Vagina (tissue), 2 donors: ENCODE results near the gene GCM1. TPM values are rescaled to one million over a fixed set of nuclear protein-coding genes. Genes with fewer than 3 reads are reported as not detected.

Experiments used
- DNase-seq, 2 donors: peaks; one replicate each; pipeline ENCODE4 v3.0.0-alpha.2; 2017; ENCODE audit errors: extremely low spot score in 2 of 2
- H3K27ac ChIP-seq: fragments of 200-600 bp; sonication (generic); one replicate; pipeline ENCODE4 v1.5.1; 2019
- H3K27me3 ChIP-seq: fragments of 200-600 bp; sonication (generic); one replicate; pipeline ENCODE4 v1.5.1; 2019
- H3K36me3 ChIP-seq, 2 donors: fragments of 200-600 bp; sonication (generic); one replicate each; pipeline ENCODE4 v1.5.1; 2017 to 2019
- H3K4me1 ChIP-seq: fragments of 200-600 bp; sonication (generic); one replicate; pipeline ENCODE4 v1.5.1; 2019
- H3K4me3 ChIP-seq, 2 donors: fragments of 200-600 bp; sonication (generic); 1 replicate in 1 of 2; 2 replicates in 1 of 2; pipeline ENCODE4 v1.5.1; 2016 to 2019
- H3K9me3 ChIP-seq: fragments of 200-600 bp; sonication (generic); one replicate; pipeline ENCODE4 v1.5.1; 2019
- CTCF ChIP-seq, 3 experiments: fragments of 450-650 bp in 2 of 3; fragments of 200-600 bp in 1 of 3; sonication (generic) in 1 of 3; IDR thresholded peaks; one replicate each; pipeline ENCODE4 v1.5.1; 2017 to 2019; ENCODE audit warnings: antibody characterized with exemption in 3 of 3, mild to moderate bottlenecking in 2 of 3, moderate library complexity in 2 of 3
- POLR2A ChIP-seq, 2 donors: fragments of 450-650 bp; IDR thresholded peaks; one replicate each; pipeline ENCODE4 v1.6.1; 2017; ENCODE audit warnings: antibody characterized with exemption in 2 of 2, mild to moderate bottlenecking in 2 of 2, moderate library complexity in 2 of 2
- POLR2AphosphoS5 ChIP-seq, 2 donors: sonication (generic); formaldehyde crosslinking; IDR thresholded peaks; one replicate each; pipeline ENCODE4 v1.9.0; 2017; ENCODE audit warnings: antibody characterized with exemption in 2 of 2, mild to moderate bottlenecking in 2 of 2, low read depth in 1 of 2; ENCODE audit not compliant: insufficient read depth in 1 of 2
- intact Hi-C: fragments of 100-400 bp; cut with DNase I; formaldehyde crosslinking; loops from one replicate; pipeline ENCODE4 v1.15.1; 2023
- total RNA-seq: library from RNA; depleted of rRNA; stranded (reverse); fragments of >200 nt; gene quantifications from one replicate; pipeline ENCODE4 v1.2.3, GENCODE V29; 2016

GCM1 gene
- total RNA-seq, 1 donor from 2014 or later, result not detected

GRCh38 chr6:53104916-53105315 lies 43.7 kb downstream of the GCM1 start:
- H3K27ac ChIP-seq, result no peak overlapping the region
- no peaks in the 10 kb centered on the region for H3K4me1 ChIP-seq
- H3K9me3 ChIP-seq, result no peaks in the 10 kb centered on the region
- intact Hi-C loops, result no loop called here
- DNase-seq, result no peak
- H3K27me3 ChIP-seq, result no peaks in the 10 kb centered on the region
- H3K36me3 ChIP-seq, result peaks cover 0 to 26% of the 10 kb centered on the region in 2 donors
- TF ChIP-seq POLR2AphosphoS5 (IDR thresholded peaks at IDR 0.05; ENCODE audit: insufficient read depth in 1 of 2, low read depth in 1 of 2) (no peak), POLR2A (IDR thresholded peaks at IDR 0.05) (no peak), CTCF (IDR thresholded peaks at IDR 0.05) (no peak)
- no peak overlapping the region for H3K4me3 ChIP-seq

DNA sequence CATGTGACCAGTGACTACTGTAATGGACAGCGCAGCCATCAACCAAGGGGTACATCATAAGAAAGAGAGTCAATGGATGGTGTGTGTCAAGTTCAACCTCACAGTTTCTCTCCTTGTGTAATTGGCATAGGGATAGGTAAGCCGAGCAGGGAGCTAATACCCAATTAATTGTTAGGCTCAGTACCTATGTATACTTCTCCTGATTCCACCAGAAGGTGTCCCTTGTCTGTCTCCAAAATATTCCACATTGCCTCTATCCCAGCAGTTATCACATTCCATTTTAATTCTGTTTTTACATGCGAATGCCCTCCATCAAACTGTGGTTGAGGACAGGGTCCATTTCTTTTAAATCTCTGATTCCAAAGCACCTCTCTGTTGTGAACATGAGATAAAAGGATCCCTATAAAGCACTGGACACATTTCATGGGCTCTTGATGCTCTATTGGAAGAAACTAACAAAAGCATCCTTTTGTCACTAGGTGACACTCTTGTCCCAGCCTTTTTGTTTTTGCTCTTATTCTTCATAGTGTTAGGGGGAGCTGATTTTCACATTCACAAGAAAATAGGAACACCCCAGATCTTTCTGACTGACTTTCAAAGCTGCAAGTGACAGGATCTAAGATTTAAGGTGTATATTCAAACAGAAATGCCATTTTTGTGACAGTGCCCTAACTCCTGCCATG lies 44.5 kb downstream of the GCM1 start:
- Histone ChIP-seq H3K9me3 (no peaks in the 10 kb centered on the region), H3K4me1 (no peaks in the 10 kb centered on the region), H3K4me3 (no peak overlapping the region), H3K36me3 (peaks cover 0 to 32% of the 10 kb centered on the region in 2 donors), H3K27me3 (no peaks in the 10 kb centered on the region), H3K27ac (no peak overlapping the region)
- intact Hi-C loops, result no loop called here
- TF ChIP-seq CTCF (IDR thresholded peaks at IDR 0.05) (no peak), POLR2AphosphoS5 (IDR thresholded peaks at IDR 0.05; ENCODE audit: insufficient read depth in 1 of 2, low read depth in 1 of 2) (no peak)
- DNase-seq, result no peak

DNA sequence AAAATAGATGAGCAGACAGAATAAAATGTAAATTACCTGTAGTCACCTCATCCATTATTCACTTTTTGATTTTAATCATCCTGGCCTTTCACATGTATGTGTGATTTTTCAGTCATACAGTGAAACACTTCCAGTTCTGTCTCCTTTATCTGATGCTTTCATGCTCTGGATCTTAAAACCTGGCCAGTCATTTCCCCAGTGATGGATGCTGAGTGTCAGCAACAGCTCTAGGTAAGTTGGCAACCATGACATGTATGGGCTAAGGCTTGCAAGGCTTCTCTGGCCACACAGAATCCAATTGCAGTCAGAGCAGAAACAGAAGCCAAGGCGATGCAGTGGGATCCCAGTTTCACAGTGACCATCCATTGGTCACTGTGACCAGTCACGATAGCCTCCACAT lies 47.6 kb downstream of the GCM1 start:
- Histone ChIP-seq H3K27me3 (no peaks in the 10 kb centered on the region), H3K9me3 (no peaks in the 10 kb centered on the region), H3K4me1 (no peaks in the 10 kb centered on the region), H3K27ac (no peak overlapping the region), H3K36me3 (peaks cover 3 to 62% of the 10 kb centered on the region in 2 donors), H3K4me3 (no peak overlapping the region)
- intact Hi-C loops, result no loop called here
- no peak for TF ChIP-seq CTCF (IDR thresholded peaks at IDR 0.05)
- TF ChIP-seq POLR2A (IDR thresholded peaks at IDR 0.05), result no peak
- no peak for TF ChIP-seq POLR2AphosphoS5 (IDR thresholded peaks at IDR 0.05; ENCODE audit: insufficient read depth in 1 of 2, low read depth in 1 of 2)
- no peak for DNase-seq

DNA sequence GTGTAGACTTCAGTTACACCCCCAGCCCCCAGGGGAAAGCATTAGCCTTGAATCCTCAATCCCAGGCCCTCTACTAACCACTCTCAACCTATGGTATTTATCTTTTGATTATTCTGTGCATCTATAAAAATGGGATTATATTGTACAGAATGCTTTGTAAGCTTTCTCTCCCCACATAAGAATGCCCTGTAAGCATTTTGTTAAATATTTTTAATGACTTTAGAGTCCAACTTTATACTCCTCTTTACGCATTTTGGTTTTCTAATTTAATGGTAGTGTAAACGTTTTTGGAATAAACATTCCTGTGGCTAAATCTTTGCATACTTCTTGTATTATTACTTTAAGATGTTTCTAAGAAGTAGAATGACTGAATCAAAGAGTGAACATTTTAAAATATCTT lies 48.1 kb downstream of the GCM1 start:
- H3K27me3 ChIP-seq, result no peaks in the 10 kb centered on the region
- no peak overlapping the region for H3K4me3 ChIP-seq
- TF ChIP-seq CTCF (IDR thresholded peaks at IDR 0.05) (no peak), POLR2AphosphoS5 (IDR thresholded peaks at IDR 0.05; ENCODE audit: insufficient read depth in 1 of 2, low read depth in 1 of 2) (no peak), POLR2A (IDR thresholded peaks at IDR 0.05) (no peak)
- H3K9me3 ChIP-seq, result no peaks in the 10 kb centered on the region
- peaks cover 4 to 66% of the 10 kb centered on the region in 2 donors for H3K36me3 ChIP-seq
- no peaks in the 10 kb centered on the region for H3K4me1 ChIP-seq
- intact Hi-C loops, result no loop called here
- no peak for DNase-seq
- H3K27ac ChIP-seq, result no peak overlapping the region

- Histone ChIP-seq H3K9me3 (no peaks in the 10 kb centered on the region), H3K4me1 (no peaks in the 10 kb centered on the region), H3K4me3 (no peak overlapping the region), H3K27me3 (no peaks in the 10 kb centered on the region), H3K27ac (no peak overlapping the region), H3K36me3 (peaks cover 4 to 92% of the 10 kb centered on the region in 2 donors)
- intact Hi-C loops, result no loop called here
- TF ChIP-seq POLR2AphosphoS5 (IDR thresholded peaks at IDR 0.05; ENCODE audit: insufficient read depth in 1 of 2, low read depth in 1 of 2) (no peak), CTCF (IDR thresholded peaks at IDR 0.05) (no peak), POLR2A (IDR thresholded peaks at IDR 0.05) (no peak)
- no peak for DNase-seq
These were observed 52.9 kb downstream of the GCM1 start for GRCh38 chr6:53095716-53096115.
